Neural progenitor cell (in vitro differentiated cells): Measurements from ENCODE around the gene CUBN.

Experiments
- CTCF ChIP-seq: fragments of 200-600 bp; sonication (generic); IDR thresholded peaks from 2 replicates; pipeline ENCODE4 v1.5.1; 2017; ENCODE audit warnings: antibody characterized with exemption, mild to moderate bottlenecking
- EZH2 ChIP-seq: fragments of 200-600 bp; sonication (generic); IDR thresholded peaks from 2 replicates; pipeline ENCODE4 v1.6.1; 2017; ENCODE audit warnings: antibody characterized with exemption, mild to moderate bottlenecking, moderate library complexity
- EZH2phosphoT487 ChIP-seq: fragments of 200-600 bp; sonication (generic); IDR thresholded peaks from 2 replicates; pipeline ENCODE4 v1.6.1; 2017; ENCODE audit warnings: antibody characterized with exemption

GRCh38 chr10:16867990-16868389 is 261.6 kb downstream of the CUBN start:
- no peak for TF ChIP-seq CTCF
- no peak for TF ChIP-seq EZH2phosphoT487
- TF ChIP-seq EZH2, result no peak
